ENCODE data around the gene AHNAK. TPM values are rescaled to one million over a fixed set of nuclear protein-coding genes. Genes with fewer than 3 reads are reported as not detected.
A peak's percentile ranks its signal among the peaks of the same experiment; 100 is the strongest.
"Not testable (repeated sequence)": the region's sequence is repeated elsewhere in the genome, so short reads cannot be mapped to it uniquely, and the experiment has no call there.

AHNAK gene
- polyA plus RNA-seq, 1 donor, result 134 TPM

- Histone ChIP-seq H3K27me3 (ENCODE audit: control insufficient read depth, insufficient read depth, low read length) (no peaks in the 10 kb centered on the region), H3K9me3 (ENCODE audit: control insufficient read depth, low read depth, low read length) (no peaks in the 10 kb centered on the region), H3K4me1 (ENCODE audit: control insufficient read depth, insufficient read depth, low read length) (peaks cover 19% of the 10 kb centered on the region), H3K36me3 (ENCODE audit: control insufficient read depth, insufficient read depth, low read length) (peaks cover 65% of the 10 kb centered on the region), H3K27ac (ENCODE audit: low read length) (peak overlapping the region; percentile 78), H3K4me3 (ENCODE audit: low read length) (peak overlapping the region; percentile 85)
- peak in 1 of 2 donors; percentile 44 for DNase-seq
- no CpG with 5 or more reads among the region's 33 CpGs for WGBS (ENCODE audit: insufficient coverage, low lambda C conversion rate)
Observed at GRCh38 chr11:62573006-62573591, 26.5 kb upstream of the AHNAK start.

- H3K4me1 ChIP-seq (ENCODE audit: control insufficient read depth, insufficient read depth, low read length), result peaks cover 19% of the 10 kb centered on the region
- H3K36me3 ChIP-seq (ENCODE audit: control insufficient read depth, insufficient read depth, low read length), result peaks cover 68% of the 10 kb centered on the region
- peak overlapping the region; percentile 85 for H3K4me3 ChIP-seq (ENCODE audit: low read length)
- H3K27me3 ChIP-seq (ENCODE audit: control insufficient read depth, insufficient read depth, low read length), result no peaks in the 10 kb centered on the region
- no peak overlapping the region for H3K27ac ChIP-seq (ENCODE audit: low read length)
- no CpG with 5 or more reads among the region's 12 CpGs for WGBS (ENCODE audit: insufficient coverage, low lambda C conversion rate)
- no peak for DNase-seq
- H3K9me3 ChIP-seq (ENCODE audit: control insufficient read depth, low read depth, low read length), result no peaks in the 10 kb centered on the region
Observed at GRCh38 chr11:62572431-62572830, 25.8 kb upstream of the AHNAK start.

- not testable (repeated sequence) for H3K9me3 ChIP-seq (ENCODE audit: control insufficient read depth, low read depth, low read length); H3K27ac ChIP-seq (ENCODE audit: low read length); H3K27me3 ChIP-seq (ENCODE audit: control insufficient read depth, insufficient read depth, low read length); DNase-seq; H3K4me3 ChIP-seq (ENCODE audit: low read length)
- Histone ChIP-seq H3K4me1 (ENCODE audit: control insufficient read depth, insufficient read depth, low read length) (peaks cover 19% of the 10 kb centered on the region), H3K36me3 (ENCODE audit: control insufficient read depth, insufficient read depth, low read length) (peaks cover 68% of the 10 kb centered on the region)
- no CpG with 5 or more reads among the region's 5 CpGs for WGBS (ENCODE audit: insufficient coverage, low lambda C conversion rate)
Observed at GRCh38 chr11:62571493-62571892, 24.9 kb upstream of the AHNAK start.

- not testable (repeated sequence) for H3K27ac ChIP-seq (ENCODE audit: low read length); H3K9me3 ChIP-seq (ENCODE audit: control insufficient read depth, low read depth, low read length); H3K4me3 ChIP-seq (ENCODE audit: low read length); H3K27me3 ChIP-seq (ENCODE audit: control insufficient read depth, insufficient read depth, low read length); DNase-seq
- Histone ChIP-seq H3K36me3 (ENCODE audit: control insufficient read depth, insufficient read depth, low read length) (peaks cover 68% of the 10 kb centered on the region), H3K4me1 (ENCODE audit: control insufficient read depth, insufficient read depth, low read length) (peaks cover 20% of the 10 kb centered on the region)
- WGBS (ENCODE audit: insufficient coverage, low lambda C conversion rate), result no CpG with 5 or more reads among the region's 5 CpGs
Observed at GRCh38 chr11:62570903-62571302, 24.3 kb upstream of the AHNAK start.

- Histone ChIP-seq H3K27ac (ENCODE audit: low read length) (no peak overlapping the region), H3K4me1 (ENCODE audit: control insufficient read depth, insufficient read depth, low read length) (peaks cover 15% of the 10 kb centered on the region), H3K4me3 (ENCODE audit: low read length) (no peak overlapping the region), H3K36me3 (ENCODE audit: control insufficient read depth, insufficient read depth, low read length) (peaks cover 70% of the 10 kb centered on the region), H3K9me3 (ENCODE audit: control insufficient read depth, low read depth, low read length) (no peaks in the 10 kb centered on the region), H3K27me3 (ENCODE audit: control insufficient read depth, insufficient read depth, low read length) (no peaks in the 10 kb centered on the region)
- no peak for DNase-seq
- WGBS (ENCODE audit: insufficient coverage, low lambda C conversion rate), result no CpG with 5 or more reads among the region's 1 CpG
Observed at GRCh38 chr11:62569611-62570010, 23.0 kb upstream of the AHNAK start.

GRCh38 chr11:62567018-62567633 is 20.5 kb upstream of the AHNAK start:
- H3K27ac ChIP-seq (ENCODE audit: low read length), result no peak overlapping the region
- peaks cover 13% of the 10 kb centered on the region for H3K4me1 ChIP-seq (ENCODE audit: control insufficient read depth, insufficient read depth, low read length)
- no peak overlapping the region for H3K4me3 ChIP-seq (ENCODE audit: low read length)
- WGBS (ENCODE audit: insufficient coverage, low lambda C conversion rate), result no CpG with 5 or more reads among the region's 8 CpGs
- no peaks in the 10 kb centered on the region for H3K27me3 ChIP-seq (ENCODE audit: control insufficient read depth, insufficient read depth, low read length)
- DNase-seq, result no peak
- peaks cover 84% of the 10 kb centered on the region for H3K36me3 ChIP-seq (ENCODE audit: control insufficient read depth, insufficient read depth, low read length)
- H3K9me3 ChIP-seq (ENCODE audit: control insufficient read depth, low read depth, low read length), result no peaks in the 10 kb centered on the region

- no peak for DNase-seq
- 95% methylated on average over 7 of the region's 8 CpGs for WGBS (ENCODE audit: insufficient coverage, low lambda C conversion rate)
- Histone ChIP-seq H3K27me3 (ENCODE audit: control insufficient read depth, insufficient read depth, low read length) (no peaks in the 10 kb centered on the region), H3K4me1 (ENCODE audit: control insufficient read depth, insufficient read depth, low read length) (peaks cover 19% of the 10 kb centered on the region), H3K9me3 (ENCODE audit: control insufficient read depth, low read depth, low read length) (no peaks in the 10 kb centered on the region), H3K27ac (ENCODE audit: low read length) (no peak overlapping the region), H3K36me3 (ENCODE audit: control insufficient read depth, insufficient read depth, low read length) (peaks cover 80% of the 10 kb centered on the region), H3K4me3 (ENCODE audit: low read length) (no peak overlapping the region)
Observed at GRCh38 chr11:62566247-62566646, 19.6 kb upstream of the AHNAK start.

- Histone ChIP-seq H3K4me3 (ENCODE audit: low read length) (no peak overlapping the region), H3K36me3 (ENCODE audit: control insufficient read depth, insufficient read depth, low read length) (peaks cover 72% of the 10 kb centered on the region), H3K27me3 (ENCODE audit: control insufficient read depth, insufficient read depth, low read length) (no peaks in the 10 kb centered on the region), H3K27ac (ENCODE audit: low read length) (peak overlapping the region; percentile 22), H3K4me1 (ENCODE audit: control insufficient read depth, insufficient read depth, low read length) (peaks cover 26% of the 10 kb centered on the region), H3K9me3 (ENCODE audit: control insufficient read depth, low read depth, low read length) (no peaks in the 10 kb centered on the region)
- 17% methylated on average over 1 of the region's 5 CpGs for WGBS (ENCODE audit: insufficient coverage, low lambda C conversion rate)
- DNase-seq, result no peak
Observed at GRCh38 chr11:62565100-62565802, 18.6 kb upstream of the AHNAK start.

GRCh38 chr11:62561677-62562230 is 15.1 kb upstream of the AHNAK start:
- DNase-seq; H3K9me3 ChIP-seq (ENCODE audit: control insufficient read depth, low read depth, low read length); H3K4me3 ChIP-seq (ENCODE audit: low read length); H3K27me3 ChIP-seq (ENCODE audit: control insufficient read depth, insufficient read depth, low read length): not testable (repeated sequence)
- Histone ChIP-seq H3K27ac (ENCODE audit: low read length) (peak overlapping the region; percentile 26), H3K4me1 (ENCODE audit: control insufficient read depth, insufficient read depth, low read length) (peaks cover 41% of the 10 kb centered on the region), H3K36me3 (ENCODE audit: control insufficient read depth, insufficient read depth, low read length) (peaks cover 64% of the 10 kb centered on the region)
- WGBS (ENCODE audit: insufficient coverage, low lambda C conversion rate), result 0% methylated on average over 1 of the region's 3 CpGs

- no peak overlapping the region for H3K4me3 ChIP-seq (ENCODE audit: low read length)
- WGBS (ENCODE audit: insufficient coverage, low lambda C conversion rate), result no CpG with 5 or more reads among the region's 2 CpGs
- H3K27me3 ChIP-seq (ENCODE audit: control insufficient read depth, insufficient read depth, low read length), result no peaks in the 10 kb centered on the region
- peaks cover 53% of the 10 kb centered on the region for H3K36me3 ChIP-seq (ENCODE audit: control insufficient read depth, insufficient read depth, low read length)
- H3K4me1 ChIP-seq (ENCODE audit: control insufficient read depth, insufficient read depth, low read length), result peaks cover 49% of the 10 kb centered on the region
- DNase-seq, result peak; percentile 94 to 95
- H3K9me3 ChIP-seq (ENCODE audit: control insufficient read depth, low read depth, low read length), result no peaks in the 10 kb centered on the region
- peak overlapping the region; percentile 64 for H3K27ac ChIP-seq (ENCODE audit: low read length)
Observed at GRCh38 chr11:62560566-62561103, 14.0 kb upstream of the AHNAK start.
